HEK293T (cell line): ENCODE measurements around the gene SMIM41.
"Not testable (repeated sequence)": the region's sequence is repeated elsewhere in the genome, so short reads cannot be mapped to it uniquely, and the experiment has no call there.

Experiments used
- ARNT ChIP-seq: fragments of 450-650 bp; IDR thresholded peaks from 2 replicates; pipeline ENCODE4 v1.6.1; 2017; ENCODE audit warnings: mild to moderate bottlenecking
- BHLHE40 ChIP-seq: fragments of 450-650 bp; IDR thresholded peaks from 2 replicates; pipeline ENCODE4 v1.6.1; 2016; ENCODE audit warnings: mild to moderate bottlenecking, moderate library complexity, borderline replicate concordance
- ELF4 ChIP-seq: fragments of 450-650 bp; IDR thresholded peaks from 2 replicates; pipeline ENCODE4 v1.6.1; 2017; ENCODE audit warnings: antibody characterized with exemption
- FOXK2 ChIP-seq: fragments of 450-650 bp; IDR thresholded peaks from 2 replicates; pipeline ENCODE4 v1.6.1; 2016; ENCODE audit warnings: mild to moderate bottlenecking
- FOXM1 ChIP-seq: fragments of 450-650 bp; IDR thresholded peaks from 2 replicates; pipeline ENCODE4 v1.6.1; 2017; ENCODE audit warnings: mild to moderate bottlenecking, borderline replicate concordance
- HDGF ChIP-seq: fragments of 450-650 bp; IDR thresholded peaks from 2 replicates; pipeline ENCODE4 v1.6.1; 2017; ENCODE audit warnings: antibody characterized with exemption, borderline replicate concordance
- L3MBTL2 ChIP-seq: fragments of 450-650 bp; conservative IDR thresholded peaks from 2 replicates; pipeline ENCODE4 v1.6.1; 2016; ENCODE audit warnings: mild to moderate bottlenecking
- NFRKB ChIP-seq: fragments of 450-650 bp; IDR thresholded peaks from 2 replicates; pipeline ENCODE4 v1.6.1; 2016; ENCODE audit warnings: mild to moderate bottlenecking, moderate library complexity
- SP1 ChIP-seq: fragments of 450-650 bp; IDR thresholded peaks from 2 replicates; pipeline ENCODE4 v1.6.1; 2017
- SUZ12 ChIP-seq: fragments of 450-650 bp; IDR thresholded peaks from 2 replicates; pipeline ENCODE4 v1.6.1; 2016; ENCODE audit warnings: mild to moderate bottlenecking
- TARDBP ChIP-seq: fragments of 450-650 bp; IDR thresholded peaks from 2 replicates; pipeline ENCODE4 v1.6.1; 2016
- ZNF384 ChIP-seq: fragments of 450-650 bp; IDR thresholded peaks from 2 replicates; pipeline ENCODE4 v1.6.1; 2016

GRCh38 chr12:52116222-52117125 lies 37.0 kb downstream of the SMIM41 start:
- not testable (repeated sequence) for TF ChIP-seq SUZ12, L3MBTL2, SP1, BHLHE40, FOXM1, ZNF384, ELF4, ARNT, NFRKB, HDGF, TARDBP, FOXK2
